HepG2 (cell line): ENCODE data around the gene CERS1. TPM values are rescaled to one million over a fixed set of nuclear protein-coding genes. Genes with fewer than 3 reads are reported as not detected.
A peak's percentile ranks its signal among the peaks of the same experiment; 100 is the strongest.

ENCODE experiments used
- AGO2 ChIP-seq: fragments of 200-400 bp; formaldehyde crosslinking; optimal IDR thresholded peaks from 2 replicates; pipeline ENCODE3; 2017; ENCODE audit warnings: mild to moderate bottlenecking, low read depth, low read length, moderate library complexity
- HDAC1 ChIP-seq: sonication (generic); formaldehyde crosslinking; IDR thresholded peaks from 2 replicates; pipeline ENCODE4 v1.5.1; 2020; ENCODE audit warnings: mild to moderate bottlenecking, missing genetic modification reagents
- PHF5A ChIP-seq: IDR thresholded peaks from one replicate; pipeline ENCODE4 v1.6.1; 2018; ENCODE audit warnings: low read depth, missing genetic modification reagents; ENCODE audit not compliant: unreplicated experiment
- RNF2 ChIP-seq: fragments of 450-650 bp; conservative IDR thresholded peaks from 2 replicates; pipeline ENCODE4 v1.6.1; 2016; ENCODE audit warnings: low read depth
- RXRB ChIP-seq: IDR thresholded peaks from 2 replicates; pipeline ENCODE4 v1.6.1; 2016; ENCODE audit warnings: borderline replicate concordance, missing genetic modification reagents, missing compliant biosample characterization
- SOX13 ChIP-seq, 3 experiments: fragments of 450-650 bp in 1 of 3; sonication (generic) in 1 of 3; formaldehyde crosslinking in 1 of 3; IDR thresholded peaks in 2 of 3; conservative IDR thresholded peaks in 1 of 3; 2 replicates each; pipeline versions ENCODE4 v1.5.0 to v1.6.1; 2016 to 2020; ENCODE audit warnings: antibody characterized with exemption in 1 of 3, mild to moderate bottlenecking in 1 of 3, missing compliant biosample characterization in 1 of 3, missing genetic modification reagents in 1 of 3, moderate library complexity in 1 of 3
- SOX6 ChIP-seq, 2 experiments: fragments of 450-650 bp in 1 of 2; sonication (generic) in 1 of 2; formaldehyde crosslinking in 1 of 2; IDR thresholded peaks; 2 replicates each; pipeline versions ENCODE4 v1.4.0 to v1.6.1; 2017 to 2020; ENCODE audit warnings: antibody characterized with exemption in 1 of 2, mild to moderate bottlenecking in 1 of 2, missing genetic modification reagents in 1 of 2
- ZMYM3 ChIP-seq: sonication (generic); formaldehyde crosslinking; IDR thresholded peaks from 2 replicates; pipeline ENCODE4 v1.5.1; 2020; ENCODE audit warnings: mild to moderate bottlenecking, missing genetic modification reagents
- ZNF749 ChIP-seq: sonication (generic); formaldehyde crosslinking; IDR thresholded peaks from 2 replicates; pipeline ENCODE4 v1.8.0; 2022; ENCODE audit warnings: mild to moderate bottlenecking, missing genetic modification reagents, moderate library complexity, borderline replicate concordance
- ZNF879 ChIP-seq: sonication (generic); formaldehyde crosslinking; IDR thresholded peaks from 2 replicates; pipeline ENCODE4 v1.8.1; 2023; ENCODE audit warnings: missing genetic modification reagents
- polyA plus RNA-seq, 8 experiments: library from polyadenylated mRNA; depleted of rRNA in 3 of 8; stranded (reverse) in 7 of 8; unstranded in 1 of 8; fragments of >200 nt; fragmentation: Illumina TruSeq in 4 of 8; extraction: Trizol in 4 of 8; gene quantifications; 2 replicates each; pipeline versions ENCODE4 v1.2.1 to v1.2.3, GENCODE V29; 2011 to 2016; ENCODE audit warnings: low read depth in 4 of 8, missing spikeins in 1 of 8, mixed read lengths in 1 of 8; ENCODE audit not compliant: insufficient read depth in 1 of 8
- total RNA-seq, 5 experiments: library from RNA; depleted of rRNA; stranded (reverse); fragments of >200 nt; fragmentation: Illumina TruSeq; extraction: Trizol; gene quantifications; 2 replicates each; pipeline ENCODE4 v1.2.3, GENCODE V29; 2016; ENCODE audit warnings: low read depth in 1 of 5
- TF ChIP-seq, protein P1 (sequence below): sonication (generic); formaldehyde crosslinking; IDR thresholded peaks from 2 replicates; pipeline ENCODE4 v1.5.0; 2020; ENCODE audit warnings: mild to moderate bottlenecking, missing genetic modification reagents, borderline replicate concordance
- TF ChIP-seq, protein P2 (sequence below): sonication (generic); formaldehyde crosslinking; IDR thresholded peaks from 2 replicates; pipeline ENCODE4 v1.5.0; 2020; ENCODE audit warnings: missing genetic modification reagents
- TF ChIP-seq, protein P3 (sequence below): IDR thresholded peaks from 2 replicates; pipeline ENCODE4 v1.6.1; 2016

CERS1 gene
- total and polyA plus RNA-seq, 2 of the 13 experiments (the other 11 are each of a cell fraction or from before 2014, with no cell fraction given), result 4.6 to 9.8 TPM

DNA sequence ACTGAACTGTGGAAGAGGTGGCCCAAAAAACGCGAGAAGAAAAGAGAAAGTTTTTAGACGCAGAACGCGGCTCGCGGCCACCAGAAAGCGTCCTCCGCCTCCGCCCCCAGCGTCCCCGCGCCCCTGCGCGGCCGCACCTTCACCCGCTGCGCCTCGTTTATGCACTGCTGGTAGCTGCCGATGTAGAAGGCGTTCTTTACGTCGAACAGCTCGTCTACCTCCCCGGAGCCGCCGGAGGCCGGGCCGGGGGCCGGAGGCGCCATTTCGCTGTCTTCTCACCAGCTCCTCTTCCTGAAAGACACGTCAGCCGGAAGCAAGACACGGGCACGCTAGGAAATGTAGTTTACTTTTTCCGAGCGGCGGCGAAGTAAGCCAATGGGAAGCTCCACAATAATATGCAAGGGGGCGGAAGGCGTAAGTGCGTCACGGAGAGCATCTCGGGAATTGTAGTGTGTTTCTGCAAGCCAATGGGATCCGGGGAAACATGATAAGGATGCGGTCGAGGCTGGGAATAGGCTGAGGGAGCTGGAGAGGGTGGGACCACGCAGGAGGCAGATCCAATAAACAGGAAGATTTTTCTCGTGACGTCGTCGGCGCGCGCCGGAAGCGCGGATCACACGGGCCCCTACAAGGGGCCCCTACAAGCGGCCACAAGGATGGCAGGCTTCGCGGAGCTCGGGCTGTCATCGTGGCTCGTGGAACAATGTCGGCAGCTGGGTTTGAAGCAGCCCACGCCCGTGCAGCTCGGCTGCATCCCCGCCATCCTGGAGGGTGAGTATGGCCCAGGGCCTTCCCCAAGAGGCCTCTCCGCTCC lies 23.3 kb upstream of the CERS1 start, which contains the start of the genes COPE and DDX49 (continued):
- TF ChIP-seq SOX13 (IDR thresholded peaks at IDR 0.05) (no peak), SOX13 (CRISPR knock-in tag; conservative IDR thresholded peaks at IDR 0.05 in 1 of 2, IDR thresholded peaks at IDR 0.05 in 1 of 2) (no peak), HDAC1 (peak; percentile 98), RXRB (CRISPR knock-in tag) (no peak; the same call in none of the 2 replicates), SOX6 (IDR thresholded peaks at IDR 0.05) (no peak), SOX6 (CRISPR knock-in tag; IDR thresholded peaks at IDR 0.05) (0 out of 2 replicates have a peak, but pooled peaks have one; percentile 26), ZNF749 (CRISPR knock-in tag) (no peak), PHF5A (CRISPR knock-in tag) (peak; percentile 22), ZMYM3 (CRISPR knock-in tag) (no peak), AGO2 (peak; percentile 70), RNF2 (0 out of 2 replicates have a peak, but pooled peaks have one; percentile 32), ZNF879 (CRISPR knock-in tag) (0 out of 2 replicates have a peak, but pooled peaks have one; percentile 66)
- TF ChIP-seq, protein P1, sequence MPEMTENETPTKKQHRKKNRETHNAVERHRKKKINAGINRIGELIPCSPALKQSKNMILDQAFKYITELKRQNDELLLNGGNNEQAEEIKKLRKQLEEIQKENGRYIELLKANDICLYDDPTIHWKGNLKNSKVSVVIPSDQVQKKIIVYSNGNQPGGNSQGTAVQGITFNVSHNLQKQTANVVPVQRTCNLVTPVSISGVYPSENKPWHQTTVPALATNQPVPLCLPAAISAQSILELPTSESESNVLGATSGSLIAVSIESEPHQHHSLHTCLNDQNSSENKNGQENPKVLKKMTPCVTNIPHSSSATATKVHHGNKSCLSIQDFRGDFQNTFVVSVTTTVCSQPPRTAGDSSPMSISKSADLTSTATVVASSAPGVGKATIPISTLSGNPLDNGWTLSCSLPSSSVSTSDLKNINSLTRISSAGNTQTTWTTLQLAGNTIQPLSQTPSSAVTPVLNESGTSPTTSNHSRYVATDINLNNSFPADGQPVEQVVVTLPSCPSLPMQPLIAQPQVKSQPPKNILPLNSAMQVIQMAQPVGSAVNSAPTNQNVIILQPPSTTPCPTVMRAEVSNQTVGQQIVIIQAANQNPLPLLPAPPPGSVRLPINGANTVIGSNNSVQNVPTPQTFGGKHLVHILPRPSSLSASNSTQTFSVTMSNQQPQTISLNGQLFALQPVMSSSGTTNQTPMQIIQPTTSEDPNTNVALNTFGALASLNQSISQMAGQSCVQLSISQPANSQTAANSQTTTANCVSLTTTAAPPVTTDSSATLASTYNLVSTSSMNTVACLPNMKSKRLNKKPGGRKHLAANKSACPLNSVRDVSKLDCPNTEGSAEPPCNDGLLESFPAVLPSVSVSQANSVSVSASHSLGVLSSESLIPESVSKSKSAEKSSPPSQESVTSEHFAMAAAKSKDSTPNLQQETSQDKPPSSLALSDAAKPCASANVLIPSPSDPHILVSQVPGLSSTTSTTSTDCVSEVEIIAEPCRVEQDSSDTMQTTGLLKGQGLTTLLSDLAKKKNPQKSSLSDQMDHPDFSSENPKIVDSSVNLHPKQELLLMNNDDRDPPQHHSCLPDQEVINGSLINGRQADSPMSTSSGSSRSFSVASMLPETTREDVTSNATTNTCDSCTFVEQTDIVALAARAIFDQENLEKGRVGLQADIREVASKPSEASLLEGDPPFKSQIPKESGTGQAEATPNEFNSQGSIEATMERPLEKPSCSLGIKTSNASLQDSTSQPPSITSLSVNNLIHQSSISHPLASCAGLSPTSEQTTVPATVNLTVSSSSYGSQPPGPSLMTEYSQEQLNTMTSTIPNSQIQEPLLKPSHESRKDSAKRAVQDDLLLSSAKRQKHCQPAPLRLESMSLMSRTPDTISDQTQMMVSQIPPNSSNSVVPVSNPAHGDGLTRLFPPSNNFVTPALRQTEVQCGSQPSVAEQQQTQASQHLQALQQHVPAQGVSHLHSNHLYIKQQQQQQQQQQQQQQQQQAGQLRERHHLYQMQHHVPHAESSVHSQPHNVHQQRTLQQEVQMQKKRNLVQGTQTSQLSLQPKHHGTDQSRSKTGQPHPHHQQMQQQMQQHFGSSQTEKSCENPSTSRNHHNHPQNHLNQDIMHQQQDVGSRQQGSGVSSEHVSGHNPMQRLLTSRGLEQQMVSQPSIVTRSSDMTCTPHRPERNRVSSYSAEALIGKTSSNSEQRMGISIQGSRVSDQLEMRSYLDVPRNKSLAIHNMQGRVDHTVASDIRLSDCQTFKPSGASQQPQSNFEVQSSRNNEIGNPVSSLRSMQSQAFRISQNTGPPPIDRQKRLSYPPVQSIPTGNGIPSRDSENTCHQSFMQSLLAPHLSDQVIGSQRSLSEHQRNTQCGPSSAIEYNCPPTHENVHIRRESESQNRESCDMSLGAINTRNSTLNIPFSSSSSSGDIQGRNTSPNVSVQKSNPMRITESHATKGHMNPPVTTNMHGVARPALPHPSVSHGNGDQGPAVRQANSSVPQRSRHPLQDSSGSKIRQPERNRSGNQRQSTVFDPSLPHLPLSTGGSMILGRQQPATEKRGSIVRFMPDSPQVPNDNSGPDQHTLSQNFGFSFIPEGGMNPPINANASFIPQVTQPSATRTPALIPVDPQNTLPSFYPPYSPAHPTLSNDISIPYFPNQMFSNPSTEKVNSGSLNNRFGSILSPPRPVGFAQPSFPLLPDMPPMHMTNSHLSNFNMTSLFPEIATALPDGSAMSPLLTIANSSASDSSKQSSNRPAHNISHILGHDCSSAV (CRISPR knock-in tag), result no peak
- TF ChIP-seq, protein P2, sequence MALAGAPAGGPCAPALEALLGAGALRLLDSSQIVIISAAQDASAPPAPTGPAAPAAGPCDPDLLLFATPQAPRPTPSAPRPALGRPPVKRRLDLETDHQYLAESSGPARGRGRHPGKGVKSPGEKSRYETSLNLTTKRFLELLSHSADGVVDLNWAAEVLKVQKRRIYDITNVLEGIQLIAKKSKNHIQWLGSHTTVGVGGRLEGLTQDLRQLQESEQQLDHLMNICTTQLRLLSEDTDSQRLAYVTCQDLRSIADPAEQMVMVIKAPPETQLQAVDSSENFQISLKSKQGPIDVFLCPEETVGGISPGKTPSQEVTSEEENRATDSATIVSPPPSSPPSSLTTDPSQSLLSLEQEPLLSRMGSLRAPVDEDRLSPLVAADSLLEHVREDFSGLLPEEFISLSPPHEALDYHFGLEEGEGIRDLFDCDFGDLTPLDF (CRISPR knock-in tag), result peak; percentile 58; the same call in 1 of the 2 replicates
- TF ChIP-seq, protein P3, sequence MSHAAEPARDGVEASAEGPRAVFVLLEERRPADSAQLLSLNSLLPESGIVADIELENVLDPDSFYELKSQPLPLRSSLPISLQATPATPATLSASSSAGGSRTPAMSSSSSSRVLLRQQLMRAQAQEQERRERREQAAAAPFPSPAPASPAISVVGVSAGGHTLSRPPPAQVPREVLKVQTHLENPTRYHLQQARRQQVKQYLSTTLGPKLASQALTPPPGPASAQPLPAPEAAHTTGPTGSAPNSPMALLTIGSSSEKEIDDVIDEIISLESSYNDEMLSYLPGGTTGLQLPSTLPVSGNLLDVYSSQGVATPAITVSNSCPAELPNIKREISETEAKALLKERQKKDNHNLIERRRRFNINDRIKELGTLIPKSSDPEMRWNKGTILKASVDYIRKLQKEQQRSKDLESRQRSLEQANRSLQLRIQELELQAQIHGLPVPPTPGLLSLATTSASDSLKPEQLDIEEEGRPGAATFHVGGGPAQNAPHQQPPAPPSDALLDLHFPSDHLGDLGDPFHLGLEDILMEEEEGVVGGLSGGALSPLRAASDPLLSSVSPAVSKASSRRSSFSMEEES, result no peak
